ENCODE measurements around the gene DNLZ.
"Not testable (repeated sequence)": the region's sequence is repeated elsewhere in the genome, so short reads cannot be mapped to it uniquely, and the experiment has no call there.

DNLZ gene

DNA sequence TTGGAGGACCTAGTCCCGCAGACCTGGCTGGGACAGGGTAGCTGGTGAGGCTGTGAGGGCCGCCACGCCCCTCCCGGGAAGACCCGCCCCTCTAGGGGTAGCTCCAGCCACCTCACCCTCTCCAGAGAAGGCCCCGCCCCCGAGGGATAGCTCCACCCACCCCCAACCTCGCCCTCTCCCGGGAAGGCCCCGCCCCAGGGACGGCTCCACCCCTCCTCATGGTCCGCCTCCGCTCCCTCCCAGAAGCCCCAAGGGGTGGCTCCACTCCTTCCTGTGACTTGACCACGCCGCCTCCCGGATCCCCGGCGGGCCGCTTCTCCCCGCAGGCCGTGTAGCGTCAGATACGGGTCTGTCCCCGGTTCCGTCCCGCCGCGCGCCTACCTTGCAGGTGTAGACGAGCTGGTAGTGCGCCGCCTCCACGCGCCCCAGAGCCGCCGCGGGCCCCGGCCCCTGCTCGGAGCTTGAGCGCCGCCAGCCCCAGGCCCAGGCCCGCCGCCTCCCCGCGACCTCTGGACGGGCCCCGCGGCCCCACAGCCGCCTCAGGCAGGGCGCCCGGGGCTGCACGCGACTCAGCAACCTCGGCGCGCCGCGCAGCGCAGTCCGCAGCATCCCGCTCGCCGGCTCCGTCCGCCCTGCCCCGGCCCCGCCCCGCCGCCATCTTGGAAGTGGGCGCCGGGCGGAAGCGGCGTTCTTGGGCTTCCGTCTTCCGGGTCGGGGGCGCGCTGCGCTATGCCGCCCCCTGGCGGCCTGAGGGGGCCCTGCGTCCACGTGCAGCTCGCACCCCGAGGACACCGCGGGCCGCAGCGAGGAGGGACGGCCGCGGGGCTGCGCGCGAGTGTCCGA lies at the start of gene DNLZ:
DNLZ (minus strand) TSS at position 639 of the 843 bp plus-strand sequence; CDS start at position 609, 30 bp downstream.
- Mint-ChIP-seq H3K9me3 (no peaks in the 10 kb centered on the region), H3K36me3 (ENCODE audit: low read depth) (peaks cover 32% of the 10 kb centered on the region), H3K4me3 (peak within 1 kb of the TSS; percentile 86), H3K27ac (peak within 1 kb of the TSS; percentile 95), H3K4me1 (ENCODE audit: low read depth) (peaks cover 17% of the 10 kb centered on the region), H3K27me3 (no peaks in the 10 kb centered on the region)
- DNase-seq, result peak; percentile 97

DNA sequence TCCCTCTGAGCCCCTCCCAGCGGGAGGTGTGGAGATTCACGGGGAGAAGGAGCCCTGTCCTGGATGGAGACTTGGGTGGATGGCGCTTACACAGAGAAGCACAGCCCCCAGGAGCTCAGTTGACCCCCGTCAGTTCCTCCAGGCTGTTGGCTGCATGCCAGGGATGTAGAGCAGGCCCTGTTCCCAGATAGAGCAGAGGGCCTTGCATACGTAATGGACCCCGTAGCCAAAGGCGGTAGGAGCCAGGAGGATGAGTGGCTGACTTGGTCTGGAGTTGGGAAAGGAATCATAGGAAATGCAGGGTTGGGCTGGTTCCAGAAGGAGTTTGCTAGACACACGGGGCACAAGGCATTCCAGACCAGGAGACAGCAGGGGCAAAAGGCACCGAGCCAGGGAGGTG lies 49.4 kb upstream of the DNLZ start:
- no peak overlapping the region for H3K4me3 Mint-ChIP-seq

DNA sequence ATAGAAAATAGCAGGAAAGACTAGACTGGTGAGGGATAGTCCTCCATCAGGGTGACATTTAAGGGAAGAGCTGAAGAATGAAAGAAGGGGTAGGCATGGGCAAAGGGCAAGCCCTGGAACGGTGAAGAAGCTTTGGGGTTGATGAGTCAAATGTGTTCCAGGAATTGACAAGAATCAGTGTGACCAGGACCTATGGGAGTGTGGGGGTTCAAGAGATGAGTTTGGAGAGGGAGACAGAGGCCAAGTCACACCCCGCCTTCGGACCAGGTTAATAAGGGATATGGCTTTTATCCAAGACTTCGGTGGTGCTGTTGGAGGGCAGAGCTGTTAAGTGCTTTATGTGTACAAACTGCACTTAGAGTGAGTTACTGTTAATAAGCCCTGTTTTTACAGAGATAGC lies 47.8 kb upstream of the DNLZ start:
- H3K27me3 Mint-ChIP-seq, result no peaks in the 10 kb centered on the region
- H3K4me3 Mint-ChIP-seq, result peak overlapping the region; percentile 96
- no peak for DNase-seq
- H3K27ac Mint-ChIP-seq, result peak overlapping the region; percentile 96
- peaks cover 92% of the 10 kb centered on the region for H3K36me3 Mint-ChIP-seq (ENCODE audit: low read depth)
- H3K9me3 Mint-ChIP-seq, result no peaks in the 10 kb centered on the region
- peaks cover 51% of the 10 kb centered on the region for H3K4me1 Mint-ChIP-seq (ENCODE audit: low read depth)

More for the DNA sequence above, 49.4 kb upstream of the DNLZ start:
- H3K4me1 Mint-ChIP-seq (ENCODE audit: low read depth), result peaks cover 41% of the 10 kb centered on the region
- peaks cover 94% of the 10 kb centered on the region for H3K36me3 Mint-ChIP-seq (ENCODE audit: low read depth)
- H3K27me3 Mint-ChIP-seq, result no peaks in the 10 kb centered on the region
- H3K9me3 Mint-ChIP-seq, result no peaks in the 10 kb centered on the region
- no peak for DNase-seq
- peak overlapping the region; percentile 68 for H3K27ac Mint-ChIP-seq

DNA sequence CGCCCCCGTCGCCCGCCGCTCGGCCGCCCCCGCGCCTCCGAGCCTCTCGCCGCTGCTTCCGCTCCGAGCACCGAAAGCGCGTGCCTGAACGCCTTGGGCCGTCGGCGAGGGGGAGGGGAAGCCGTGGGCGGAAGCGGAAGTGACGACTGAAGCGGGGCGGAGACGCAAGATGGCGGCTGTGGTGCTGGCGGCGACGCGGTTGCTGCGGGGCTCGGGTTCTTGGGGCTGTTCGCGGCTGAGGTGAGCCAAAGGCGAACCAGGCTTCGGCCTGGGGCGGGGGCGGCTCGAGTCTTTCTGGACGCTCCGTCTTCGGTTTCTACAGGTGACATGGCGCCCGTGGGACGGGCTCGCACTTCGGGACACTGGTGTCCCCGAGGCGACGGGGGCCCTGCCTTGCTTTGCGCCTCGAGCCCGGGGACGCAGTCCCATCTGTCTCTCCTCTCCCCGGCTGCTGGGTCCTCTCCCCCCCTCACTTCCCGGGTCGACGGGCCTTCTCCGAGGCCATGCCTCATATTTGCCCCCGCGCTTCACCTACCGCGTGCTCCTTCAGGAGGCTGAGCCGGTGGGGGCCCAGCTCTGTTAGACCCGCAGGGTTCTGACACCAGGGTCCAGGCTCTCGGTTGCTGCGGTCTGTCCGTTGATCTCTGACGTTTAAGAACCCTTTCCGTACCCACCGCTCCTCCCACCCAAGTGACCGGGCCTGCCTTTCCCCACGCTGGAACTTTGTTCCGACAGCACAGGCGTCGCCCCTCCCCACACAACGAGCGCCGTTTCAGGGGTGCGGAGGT lies 47.1 kb upstream of the DNLZ start, which contains the start of the genes ENTR1 and PMPCA:
ENTR1 (minus strand) TSS at position 115 of the 788 bp plus-strand sequence. CDS start 217 bp downstream, outside the sequence.
PMPCA (plus strand) TSS at position 159 of the 788 bp plus-strand sequence; CDS start at position 170, 11 bp downstream.
- DNase-seq, result peak; percentile 99
- Mint-ChIP-seq H3K4me1 (ENCODE audit: low read depth) (peaks cover 54% of the 10 kb centered on the region), H3K4me3 (peak within 1 kb of the TSS; percentile 96), H3K27ac (peak within 1 kb of the TSS; percentile 97), H3K36me3 (ENCODE audit: low read depth) (peaks cover 90% of the 10 kb centered on the region), H3K9me3 (no peaks in the 10 kb centered on the region), H3K27me3 (no peaks in the 10 kb centered on the region)

DNA sequence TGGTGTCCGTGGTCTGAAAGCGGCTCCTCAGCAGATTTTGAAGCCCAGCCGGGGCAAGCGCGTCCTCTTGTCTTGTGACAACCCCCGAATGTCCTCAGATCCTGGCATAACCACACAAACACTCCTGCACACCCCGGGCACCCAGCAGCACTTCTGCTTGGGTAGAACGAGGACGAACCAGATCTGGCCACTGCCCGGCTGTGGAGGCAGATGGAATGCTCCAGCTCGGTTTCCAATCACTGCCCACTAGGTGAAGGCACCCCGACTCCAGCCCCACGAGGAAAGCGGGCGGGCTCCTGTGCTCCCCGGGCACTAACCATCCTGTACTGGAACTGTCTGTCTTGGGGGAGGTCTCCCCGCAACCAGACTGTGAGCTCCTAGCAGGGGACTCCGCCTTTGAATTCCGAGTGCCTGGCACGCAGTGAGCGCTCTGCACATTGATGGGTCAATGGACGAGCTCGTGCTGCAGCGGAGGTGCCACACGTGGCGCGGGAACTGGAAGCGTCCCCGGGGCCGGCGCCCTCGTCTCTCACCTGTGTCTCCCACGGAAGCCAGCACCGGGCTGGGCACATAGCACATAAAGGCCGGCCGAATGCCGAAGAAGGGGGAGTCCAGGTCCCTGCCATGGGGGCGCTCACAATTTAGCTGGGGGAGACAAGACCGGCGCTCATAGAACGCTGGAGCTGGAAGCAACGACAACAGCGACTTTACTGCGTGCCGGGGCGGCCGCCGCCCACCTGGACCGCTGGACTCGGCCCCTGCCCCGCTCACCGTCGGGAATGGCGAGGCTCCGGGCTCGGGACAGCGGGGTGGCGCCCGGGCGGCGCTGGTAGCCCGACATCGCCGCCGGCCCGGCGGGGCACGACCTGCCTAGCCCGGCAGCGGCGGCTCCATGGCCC lies 46.3 kb upstream of the DNLZ start:
- peak; percentile 76 for DNase-seq
- Mint-ChIP-seq H3K4me3 (peak overlapping the region; percentile 96), H3K9me3 (no peaks in the 10 kb centered on the region), H3K27ac (peak overlapping the region; percentile 97), H3K36me3 (ENCODE audit: low read depth) (peaks cover 90% of the 10 kb centered on the region), H3K27me3 (no peaks in the 10 kb centered on the region), H3K4me1 (ENCODE audit: low read depth) (peaks cover 63% of the 10 kb centered on the region)

DNA sequence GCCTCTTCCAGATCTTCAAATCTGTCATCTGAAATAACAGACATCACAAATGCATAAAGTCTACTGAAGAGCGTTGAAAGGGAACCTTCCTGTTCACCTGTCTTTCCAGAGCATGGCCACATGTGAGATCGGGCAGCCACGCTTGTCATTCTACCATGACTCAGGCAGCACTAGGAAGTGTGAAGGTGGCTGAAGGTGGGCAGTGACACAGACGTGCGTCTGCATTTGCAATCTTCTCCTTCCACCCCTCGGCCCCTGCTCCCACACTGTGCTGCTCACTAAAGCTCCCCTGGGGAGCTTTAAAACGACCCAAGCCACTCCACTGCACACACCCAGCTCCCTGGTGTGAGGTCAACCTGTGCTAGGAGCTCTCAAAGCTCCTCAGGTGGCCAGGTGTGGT lies 44.4 kb upstream of the DNLZ start:
- H3K36me3 Mint-ChIP-seq (ENCODE audit: low read depth), result peaks cover 87% of the 10 kb centered on the region
- peak overlapping the region; percentile 27 for H3K4me3 Mint-ChIP-seq

DNA sequence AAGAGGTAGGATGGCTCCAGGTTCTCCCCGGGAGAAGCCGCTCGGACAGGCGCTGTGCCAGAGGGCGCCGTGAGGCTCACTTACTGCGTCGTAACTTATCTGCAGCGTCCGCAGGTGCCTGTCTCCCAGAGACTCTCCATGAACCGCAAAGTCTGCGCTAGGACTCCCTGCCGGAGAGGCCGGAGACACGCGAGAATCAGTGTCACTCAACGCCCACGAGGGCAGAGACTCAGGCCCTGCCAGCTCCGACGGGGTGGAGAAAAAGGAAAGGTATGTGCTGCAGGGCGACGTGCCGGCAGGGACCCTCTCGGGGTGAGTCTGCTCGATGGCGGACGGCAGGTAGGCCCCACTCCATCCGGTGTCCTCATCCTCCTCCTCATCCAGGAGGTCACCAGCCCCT lies 43.5 kb upstream of the DNLZ start:
- Mint-ChIP-seq H3K4me1 (ENCODE audit: low read depth) (peaks cover 75% of the 10 kb centered on the region), H3K36me3 (ENCODE audit: low read depth) (peaks cover 87% of the 10 kb centered on the region)
- H3K4me3 Mint-ChIP-seq, result not testable (repeated sequence)

More for the DNA sequence above, 44.4 kb upstream of the DNLZ start:
- Mint-ChIP-seq H3K4me1 (ENCODE audit: low read depth) (peaks cover 76% of the 10 kb centered on the region), H3K27me3 (no peaks in the 10 kb centered on the region), H3K9me3 (no peaks in the 10 kb centered on the region), H3K27ac (peak overlapping the region; percentile 80)
- DNase-seq, result no peak

DNA sequence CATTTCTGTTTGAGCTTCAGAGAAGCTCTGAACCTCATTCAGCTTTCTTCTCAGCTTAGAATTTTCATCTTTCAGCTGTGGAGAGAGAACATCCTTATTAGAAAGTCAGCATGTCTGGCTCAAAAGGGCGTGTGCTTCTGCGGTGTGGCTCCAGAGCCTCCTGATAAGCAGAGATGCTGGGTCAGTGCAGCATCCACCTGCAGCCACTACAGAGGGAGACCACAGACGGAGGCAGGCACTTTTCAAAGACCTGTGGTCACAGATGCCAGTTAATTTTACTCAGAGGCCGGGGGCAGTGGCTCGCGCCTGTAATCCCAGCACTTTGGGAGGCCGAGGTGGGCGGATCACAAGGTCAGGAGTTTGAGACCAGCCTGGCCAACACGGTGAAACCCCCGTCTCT lies 42.4 kb upstream of the DNLZ start:
- H3K9me3 Mint-ChIP-seq, H3K4me3 Mint-ChIP-seq, H3K27me3 Mint-ChIP-seq, DNase-seq: not testable (repeated sequence)
- Mint-ChIP-seq H3K4me1 (ENCODE audit: low read depth) (peaks cover 72% of the 10 kb centered on the region), H3K27ac (peak overlapping the region; percentile 96), H3K36me3 (ENCODE audit: low read depth) (peaks cover 87% of the 10 kb centered on the region)

More for the DNA sequence above, 43.5 kb upstream of the DNLZ start:
- H3K27ac Mint-ChIP-seq, result peak overlapping the region; percentile 22
- H3K9me3 Mint-ChIP-seq, H3K27me3 Mint-ChIP-seq, DNase-seq: not testable (repeated sequence)

DNA sequence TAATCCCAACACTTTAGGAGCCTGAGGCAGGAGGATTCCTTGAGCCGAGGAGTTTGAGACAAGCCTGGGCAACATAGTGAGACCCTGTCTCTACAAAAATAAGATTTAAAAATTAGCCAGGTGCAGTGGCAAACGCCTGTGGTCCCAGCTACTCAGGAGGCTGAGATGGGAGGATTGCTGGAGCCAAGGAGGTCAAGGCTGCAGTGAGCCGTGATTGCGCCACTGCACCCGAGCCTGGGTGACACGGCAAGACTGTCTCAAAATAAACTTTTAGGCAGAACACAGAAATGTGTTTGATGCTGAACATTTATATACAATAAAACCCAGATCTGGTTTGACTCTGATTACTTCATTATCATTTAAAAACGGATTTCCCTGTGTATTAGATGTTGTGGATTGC lies 41.9 kb upstream of the DNLZ start:
- H3K4me1 Mint-ChIP-seq (ENCODE audit: low read depth), result peaks cover 76% of the 10 kb centered on the region

DNA sequence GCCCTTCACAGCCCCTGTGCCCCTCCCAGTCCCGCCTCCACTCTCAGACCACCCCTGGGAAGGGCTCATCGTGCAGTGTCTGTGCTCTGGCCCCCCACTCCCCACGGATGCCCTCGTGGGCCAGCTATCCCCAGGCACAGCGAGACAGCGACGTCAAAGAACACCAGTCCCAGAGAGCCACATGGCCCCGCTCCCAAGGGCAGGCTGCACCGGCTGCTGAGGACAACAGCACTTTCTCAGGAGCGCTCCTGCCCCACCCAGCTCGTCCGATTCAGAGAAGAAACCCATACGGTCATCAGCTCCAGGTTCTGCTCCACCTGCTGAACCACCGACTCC lies 41.2 kb upstream of the DNLZ start:
- Mint-ChIP-seq H3K4me1 (ENCODE audit: low read depth) (peaks cover 77% of the 10 kb centered on the region), H3K27ac (peak overlapping the region; percentile 96), H3K4me3 (peak overlapping the region; percentile 70), H3K27me3 (no peaks in the 10 kb centered on the region), H3K36me3 (ENCODE audit: low read depth) (peaks cover 81% of the 10 kb centered on the region), H3K9me3 (no peaks in the 10 kb centered on the region)
- DNase-seq, result no peak

More for the DNA sequence above, 41.9 kb upstream of the DNLZ start:
- no peaks in the 10 kb centered on the region for H3K9me3 Mint-ChIP-seq
- no peak overlapping the region for H3K4me3 Mint-ChIP-seq
- H3K36me3 Mint-ChIP-seq (ENCODE audit: low read depth), result peaks cover 84% of the 10 kb centered on the region
- no peak for DNase-seq
- H3K27ac Mint-ChIP-seq, result peak overlapping the region; percentile 96
- H3K27me3 Mint-ChIP-seq, result no peaks in the 10 kb centered on the region

DNA sequence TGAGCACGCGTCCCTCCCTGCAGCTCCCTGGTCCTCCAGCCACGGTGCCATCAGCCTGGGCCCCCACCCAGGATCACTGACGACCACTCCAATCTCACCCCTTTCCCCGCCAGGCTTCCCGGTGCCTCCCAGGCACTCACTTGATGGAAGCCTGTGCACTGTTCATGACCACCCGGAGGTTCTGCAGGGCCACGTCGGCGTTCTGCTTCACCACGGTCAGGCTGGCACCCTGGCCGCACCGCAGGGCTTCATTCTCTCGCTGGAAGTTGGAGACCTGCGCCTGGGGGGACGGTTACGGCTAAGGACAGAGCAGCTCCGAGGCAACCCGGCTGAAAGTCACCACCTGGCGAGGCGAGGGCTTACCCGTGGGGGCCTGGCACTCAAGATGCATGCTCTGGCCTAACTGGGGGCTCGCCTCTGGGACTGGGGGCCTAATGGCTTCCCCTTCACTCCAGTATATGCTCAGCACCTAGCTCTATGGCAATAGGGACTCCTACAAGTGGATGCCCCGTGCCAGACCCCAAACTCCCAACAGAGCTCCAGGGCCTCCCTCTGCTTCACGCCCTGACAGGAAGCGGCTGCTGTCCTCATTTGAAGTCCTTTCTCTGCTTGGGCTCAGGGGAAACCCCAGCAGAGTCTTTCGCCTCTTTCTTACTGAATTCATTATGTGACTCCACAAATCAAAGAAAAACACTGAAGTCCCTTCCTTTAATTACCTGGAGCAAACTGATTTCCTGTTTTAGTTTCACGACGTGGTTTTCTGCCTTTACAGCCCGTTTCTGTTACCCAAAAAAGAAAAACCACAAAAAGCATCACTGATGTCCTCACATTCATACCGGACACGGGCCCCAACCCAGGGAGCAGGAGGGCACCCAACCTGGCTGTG lies 40.6 kb upstream of the DNLZ start:
- peak overlapping the region; percentile 70 for H3K4me3 Mint-ChIP-seq
- H3K36me3 Mint-ChIP-seq (ENCODE audit: low read depth), result peaks cover 78% of the 10 kb centered on the region
- no peaks in the 10 kb centered on the region for H3K27me3 Mint-ChIP-seq
- peak; percentile 62 for DNase-seq
- peaks cover 73% of the 10 kb centered on the region for H3K4me1 Mint-ChIP-seq (ENCODE audit: low read depth)
- no peaks in the 10 kb centered on the region for H3K9me3 Mint-ChIP-seq
- H3K27ac Mint-ChIP-seq, result peak overlapping the region; percentile 96

DNA sequence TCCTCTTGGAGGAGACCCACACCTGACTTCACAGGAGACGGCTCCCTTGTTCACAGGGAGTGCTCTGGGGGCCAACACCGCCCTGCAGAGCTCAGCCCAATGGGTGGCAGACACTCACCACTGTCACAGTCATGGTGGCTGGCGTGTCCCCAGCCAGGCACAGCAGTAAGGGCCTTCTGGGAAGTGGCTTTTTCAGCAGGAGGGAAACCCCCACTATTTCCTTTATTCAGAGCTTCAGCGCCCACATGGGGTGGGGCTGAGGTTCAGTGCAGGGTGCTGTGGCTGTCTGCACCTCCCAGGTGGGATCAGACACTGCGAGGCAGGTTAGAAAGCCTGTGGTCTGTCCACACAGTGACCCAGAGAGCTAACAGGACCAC lies 40.0 kb upstream of the DNLZ start:
- Mint-ChIP-seq H3K4me1 (ENCODE audit: low read depth) (peaks cover 73% of the 10 kb centered on the region), H3K27ac (peak overlapping the region; percentile 96), H3K27me3 (no peaks in the 10 kb centered on the region), H3K9me3 (no peaks in the 10 kb centered on the region), H3K4me3 (peak overlapping the region; percentile 70), H3K36me3 (ENCODE audit: low read depth) (peaks cover 78% of the 10 kb centered on the region)
- DNase-seq, result peak; percentile 78

DNA sequence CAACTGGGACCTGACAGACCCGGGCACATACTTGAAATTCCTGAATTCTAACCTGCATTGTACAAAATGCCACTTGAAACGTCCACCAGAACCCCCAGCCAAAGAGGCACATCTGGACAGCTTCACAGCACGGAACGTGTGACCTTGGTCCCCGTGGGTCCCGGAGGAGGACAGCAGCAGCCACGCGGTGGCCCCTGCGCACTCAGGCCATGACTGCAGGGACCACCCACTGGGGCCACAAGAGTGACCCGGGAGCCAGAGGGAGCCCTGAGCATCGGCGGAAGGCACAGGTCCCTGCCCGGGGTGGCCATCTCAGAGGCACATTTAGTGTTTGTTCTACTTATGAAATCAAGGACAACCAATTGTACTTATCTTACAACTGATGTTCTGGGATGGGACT lies 38.5 kb upstream of the DNLZ start:
- Mint-ChIP-seq H3K4me3 (peak overlapping the region; percentile 31), H3K36me3 (ENCODE audit: low read depth) (peaks cover 77% of the 10 kb centered on the region), H3K9me3 (no peaks in the 10 kb centered on the region), H3K27me3 (no peaks in the 10 kb centered on the region), H3K27ac (peak overlapping the region; percentile 85), H3K4me1 (ENCODE audit: low read depth) (peaks cover 71% of the 10 kb centered on the region)
- no peak for DNase-seq

Measured in activated T-cell treated with anti-CD3 and anti-CD28 coated beads, Interleukin-2, amount 50 U/mL, for 24 hours (primary cell).